ENCODE data around the gene DEAF1. TPM values are rescaled to one million over a fixed set of nuclear protein-coding genes. Genes with fewer than 3 reads are reported as not detected.
"Not testable (repeated sequence)": the region's sequence is repeated elsewhere in the genome, so short reads cannot be mapped to it uniquely, and the experiment has no call there.

Gene DEAF1
- total RNA-seq, 2 donors from 2014 or later: 15.8 to 28.0 TPM

DNA sequence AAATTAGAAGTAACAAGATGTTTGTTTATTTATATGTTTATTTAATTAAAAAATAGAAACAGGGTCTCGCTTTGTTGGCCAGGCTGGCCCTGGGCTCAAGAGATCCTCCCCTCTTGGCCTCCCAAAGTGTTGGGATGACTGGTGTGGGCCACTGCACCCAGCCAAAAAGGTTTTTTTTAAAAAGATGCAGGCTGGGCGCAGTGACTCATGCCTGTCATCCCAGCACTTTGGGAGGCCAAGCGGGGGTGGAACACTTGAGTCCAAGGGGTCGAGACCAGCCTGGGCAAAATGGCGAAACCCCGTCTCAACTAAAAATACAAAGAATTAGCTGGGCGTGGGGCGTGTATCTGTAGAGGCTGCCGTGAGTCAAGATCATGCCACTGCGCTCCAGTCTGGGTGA is 44.5 kb downstream of the DEAF1 start:
- no peaks in the 10 kb centered on the region for H3K27me3 ChIP-seq
- no peak overlapping the region for H3K27ac ChIP-seq
- peaks cover 0 to 2% of the 10 kb centered on the region in 2 donors for H3K36me3 ChIP-seq (replicated peaks in 1 of 2; ENCODE audit: insufficient read depth in 1 of 2, low read depth in 2 of 2)
- DNase-seq (no peak), ATAC-seq (no peak)
- H3K9me3 ChIP-seq: no peaks in the 10 kb centered on the region
- H3K4me3 ChIP-seq: no peak overlapping the region
- H3K4me1 ChIP-seq: peaks cover 9% of the 10 kb centered on the region
- WGBS, 2 donors: 97% methylated on average over 10 of the region's 10 CpGs
- TF ChIP-seq, protein P1, sequence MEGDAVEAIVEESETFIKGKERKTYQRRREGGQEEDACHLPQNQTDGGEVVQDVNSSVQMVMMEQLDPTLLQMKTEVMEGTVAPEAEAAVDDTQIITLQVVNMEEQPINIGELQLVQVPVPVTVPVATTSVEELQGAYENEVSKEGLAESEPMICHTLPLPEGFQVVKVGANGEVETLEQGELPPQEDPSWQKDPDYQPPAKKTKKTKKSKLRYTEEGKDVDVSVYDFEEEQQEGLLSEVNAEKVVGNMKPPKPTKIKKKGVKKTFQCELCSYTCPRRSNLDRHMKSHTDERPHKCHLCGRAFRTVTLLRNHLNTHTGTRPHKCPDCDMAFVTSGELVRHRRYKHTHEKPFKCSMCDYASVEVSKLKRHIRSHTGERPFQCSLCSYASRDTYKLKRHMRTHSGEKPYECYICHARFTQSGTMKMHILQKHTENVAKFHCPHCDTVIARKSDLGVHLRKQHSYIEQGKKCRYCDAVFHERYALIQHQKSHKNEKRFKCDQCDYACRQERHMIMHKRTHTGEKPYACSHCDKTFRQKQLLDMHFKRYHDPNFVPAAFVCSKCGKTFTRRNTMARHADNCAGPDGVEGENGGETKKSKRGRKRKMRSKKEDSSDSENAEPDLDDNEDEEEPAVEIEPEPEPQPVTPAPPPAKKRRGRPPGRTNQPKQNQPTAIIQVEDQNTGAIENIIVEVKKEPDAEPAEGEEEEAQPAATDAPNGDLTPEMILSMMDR (IDR thresholded peaks at IDR 0.05): no peak
- no peak for TF ChIP-seq POLR2A (IDR thresholded peaks at IDR 0.05)
- intact Hi-C loops (cut with DNase I): no loop called here

DNA sequence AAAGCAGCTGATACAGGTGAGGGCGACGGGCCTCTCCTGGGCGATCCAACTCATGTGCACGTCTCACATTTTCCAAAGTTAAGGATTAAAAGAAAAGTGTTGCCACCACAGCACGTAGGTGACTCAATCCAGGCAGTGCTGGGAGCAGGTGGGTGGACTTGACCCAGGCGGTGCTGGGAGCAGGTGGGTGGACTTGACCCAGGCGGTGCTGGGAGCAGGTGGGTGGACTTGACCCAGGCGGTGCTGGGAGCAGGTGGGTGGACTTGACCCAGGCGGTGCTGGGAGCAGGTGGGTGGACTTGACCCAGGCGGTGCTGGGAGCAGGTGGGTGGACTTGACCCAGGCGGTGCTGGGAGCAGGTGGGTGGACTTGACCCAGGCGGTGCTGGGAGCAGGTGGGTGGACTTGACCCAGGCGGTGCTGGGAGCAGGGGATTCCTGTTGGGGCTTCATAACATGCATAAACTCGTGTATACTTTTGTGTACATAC is 47.3 kb downstream of the DEAF1 start:
- intact Hi-C loops (cut with DNase I); ATAC-seq; H3K4me1 ChIP-seq; DNase-seq; H3K36me3 ChIP-seq (replicated peaks in 1 of 2; ENCODE audit: insufficient read depth in 1 of 2, low read depth in 2 of 2); H3K9me3 ChIP-seq; H3K27me3 ChIP-seq; H3K27ac ChIP-seq; H3K4me3 ChIP-seq: not testable (repeated sequence)
- WGBS, 2 donors: 51 to 69% methylated on average over 7 to 12 of the region's 14 CpGs

DNA sequence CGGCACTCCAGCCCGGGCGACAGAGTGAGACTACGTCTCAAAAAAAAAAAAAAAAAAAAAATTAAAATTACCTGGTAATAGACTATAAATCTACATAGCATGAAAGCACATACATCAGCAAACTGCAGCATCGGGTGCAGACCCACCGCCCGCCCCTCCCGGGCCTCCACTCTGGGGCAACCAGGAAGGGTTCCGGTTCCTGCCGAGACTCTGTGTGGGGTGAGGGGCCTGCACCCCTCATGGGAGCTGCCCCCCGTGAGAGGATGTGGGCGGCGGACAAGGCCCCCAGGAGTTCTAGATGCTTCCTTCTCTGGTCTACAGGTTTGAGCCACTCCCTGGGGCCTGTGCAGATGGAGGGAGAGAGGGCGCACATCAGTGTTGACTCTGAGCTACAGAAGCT is 48.8 kb downstream of the DEAF1 start:
- WGBS, 2 donors: 88 to 90% methylated on average over 11 to 14 of the region's 14 CpGs
- Histone ChIP-seq H3K4me3 (no peak overlapping the region), H3K27ac (no peak overlapping the region), H3K9me3 (no peaks in the 10 kb centered on the region), H3K36me3 (replicated peaks in 1 of 2; ENCODE audit: insufficient read depth in 1 of 2, low read depth in 2 of 2) (peaks cover 0 to 5% of the 10 kb centered on the region in 2 donors), H3K4me1 (no peaks in the 10 kb centered on the region), H3K27me3 (no peaks in the 10 kb centered on the region)
- DNase-seq (no peak), ATAC-seq (no peak)
- intact Hi-C loops (cut with DNase I): no loop called here
- no peak for TF ChIP-seq POLR2A (IDR thresholded peaks at IDR 0.05)
- TF ChIP-seq, protein P1 (IDR thresholded peaks at IDR 0.05): no peak

DNA sequence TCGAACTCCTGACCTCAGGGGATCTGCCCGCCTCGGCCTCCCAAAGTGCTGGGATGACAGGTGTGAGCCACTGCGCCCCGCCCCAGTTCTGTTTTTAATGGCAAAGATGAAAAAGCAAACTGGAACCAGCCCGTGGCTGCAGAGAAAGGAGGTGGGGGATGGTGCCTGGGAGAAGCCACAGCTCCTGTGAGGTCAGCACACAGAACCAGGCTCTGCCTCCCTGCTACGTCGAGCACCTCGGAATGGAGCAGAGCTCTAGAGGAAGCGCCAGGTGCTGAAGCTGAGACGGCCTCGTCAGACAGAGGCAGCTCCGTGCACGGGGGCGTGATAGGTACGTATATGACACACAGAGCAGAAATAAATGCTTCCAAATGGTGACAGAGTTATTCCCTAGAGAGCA is 49.5 kb downstream of the DEAF1 start:
- WGBS, 2 donors: 89 to 90% methylated on average over 11 to 16 of the region's 16 CpGs
- DNase-seq: no peak

DNA sequence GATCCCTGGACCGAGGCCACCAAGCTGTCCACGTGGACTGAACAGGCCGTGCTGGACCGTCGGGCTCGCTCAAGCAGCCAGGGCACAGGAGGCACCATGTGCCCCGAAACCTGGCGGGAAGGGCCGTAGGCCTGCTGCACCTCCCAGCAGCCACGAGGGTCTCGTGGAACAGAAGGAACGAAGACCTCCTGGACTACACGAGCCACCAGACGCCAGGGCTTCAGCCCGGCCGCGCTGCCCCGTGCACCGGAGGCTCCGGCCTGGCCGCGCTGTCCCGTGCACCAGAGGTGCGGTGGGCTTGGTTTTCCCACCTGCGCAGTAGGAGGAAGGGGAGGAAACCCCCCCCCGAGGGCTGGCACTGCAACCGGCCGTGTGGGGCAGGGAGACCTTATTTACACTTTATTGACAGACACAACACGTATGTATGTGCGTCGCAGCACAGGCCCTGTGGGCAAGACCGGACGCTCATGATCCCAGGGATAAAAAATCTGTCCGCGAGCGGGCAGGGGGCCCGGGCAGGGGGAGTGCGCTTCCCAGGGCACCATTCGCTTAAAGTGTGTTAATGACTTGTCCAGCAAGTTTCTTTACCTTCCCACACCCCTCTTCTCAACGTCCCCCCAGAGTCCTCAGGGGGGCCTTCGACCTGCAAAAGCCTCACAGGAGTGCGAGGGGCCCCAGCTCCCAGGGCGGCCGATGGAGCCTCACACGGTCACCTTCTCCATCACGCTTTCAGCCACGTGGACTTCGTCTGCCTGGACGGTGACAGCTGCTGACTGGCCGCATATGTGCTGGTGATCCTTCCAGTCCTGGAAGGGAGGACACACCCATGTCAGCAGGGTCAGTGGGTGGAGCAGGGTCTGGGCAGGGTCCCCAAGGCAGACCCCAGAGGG is 50.9 kb downstream of the DEAF1 start:
- intact Hi-C loops (cut with DNase I): no loop called here
- H3K27ac ChIP-seq: no peak overlapping the region
- H3K36me3 ChIP-seq (replicated peaks in 1 of 2; ENCODE audit: insufficient read depth in 1 of 2, low read depth in 2 of 2): peaks cover 0 to 5% of the 10 kb centered on the region in 2 donors
- no peak overlapping the region for H3K4me3 ChIP-seq
- no peaks in the 10 kb centered on the region for H3K9me3 ChIP-seq
- no peaks in the 10 kb centered on the region for H3K4me1 ChIP-seq
- H3K27me3 ChIP-seq: no peaks in the 10 kb centered on the region
- WGBS, 2 donors: 86 to 89% methylated on average over 22 to 49 of the region's 50 CpGs
- DNase-seq (no peak), ATAC-seq (no peak)
- TF ChIP-seq, protein P1 (IDR thresholded peaks at IDR 0.05): no peak
- no peak for TF ChIP-seq POLR2A (IDR thresholded peaks at IDR 0.05)

More for the DNA sequence above, 49.5 kb downstream of the DEAF1 start:
- Histone ChIP-seq H3K27ac (no peak overlapping the region), H3K36me3 (replicated peaks in 1 of 2; ENCODE audit: insufficient read depth in 1 of 2, low read depth in 2 of 2) (peaks cover 0 to 5% of the 10 kb centered on the region in 2 donors), H3K27me3 (no peaks in the 10 kb centered on the region), H3K4me1 (no peaks in the 10 kb centered on the region), H3K4me3 (no peak overlapping the region), H3K9me3 (no peaks in the 10 kb centered on the region)
- no peak for ATAC-seq
- TF ChIP-seq, protein P1 (IDR thresholded peaks at IDR 0.05): no peak
- TF ChIP-seq POLR2A (IDR thresholded peaks at IDR 0.05): no peak
- intact Hi-C loops (cut with DNase I): no loop called here

All from body of pancreas (tissue), 4 donors.